Measurements from ENCODE around the gene NOTUM.

DNA sequence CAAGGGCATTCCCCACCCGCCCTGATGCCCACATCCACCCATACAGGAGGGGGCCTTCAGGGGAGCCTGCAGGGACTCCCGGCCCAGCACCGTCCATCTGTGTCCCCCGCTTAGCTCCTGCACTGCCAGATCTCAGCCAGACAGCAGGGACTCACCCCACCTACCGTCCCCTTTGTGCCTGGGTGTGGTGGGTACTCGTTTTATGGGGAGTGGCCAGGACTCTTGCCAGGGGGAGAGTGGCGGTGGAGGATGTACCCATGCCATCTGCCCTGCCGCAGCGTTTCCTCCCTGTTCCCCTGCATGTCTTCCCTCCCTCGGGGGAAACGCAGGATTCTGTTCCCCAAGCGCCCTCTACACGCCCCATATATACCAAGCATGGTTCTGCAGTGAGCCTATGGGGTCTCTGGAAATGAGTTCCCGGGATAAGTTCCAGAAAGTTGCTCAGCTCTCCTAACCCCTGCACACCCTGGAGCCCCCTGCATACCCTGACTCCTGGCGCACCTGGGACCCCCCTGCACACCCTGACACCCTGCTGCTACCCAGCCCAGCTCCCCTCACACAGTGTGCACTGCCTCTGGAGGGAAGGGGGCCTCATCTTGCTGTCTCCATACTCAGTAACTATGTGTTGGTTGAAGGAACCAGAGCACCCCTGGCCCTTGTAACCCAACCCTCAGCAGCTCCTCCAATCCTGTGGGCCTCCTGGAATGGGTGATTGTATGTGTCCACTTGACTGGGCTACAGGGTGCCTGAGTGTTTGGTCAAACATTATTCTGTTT is 29.2 kb downstream of the NOTUM start:
- TF ChIP-seq CTCF (IDR thresholded peaks at IDR 0.05) (no peak), POLR2A (IDR thresholded peaks at IDR 0.05) (no peak)

Data from thyroid gland (tissue), 4 donors.